GM13977 (cell line): ENCODE data around the gene YEATS2.

Experiments used
- DNase-seq: peaks from one replicate; pipeline ENCODE4 v3.0.0; 2012; ENCODE audit warnings: low spot score
- CTCF ChIP-seq: IDR thresholded peaks from 2 replicates; pipeline ENCODE4 v1.5.1; 2012; ENCODE audit warnings: mild to moderate bottlenecking, control low read depth; ENCODE audit not compliant: insufficient read depth; ENCODE audit errors: extremely low read depth, missing control alignments
- in situ Hi-C: fragments of 300-500 bp; cut with MboI; formaldehyde crosslinking; loops from one replicate; pipeline ENCODE4 v1.12.0; 2022; ENCODE audit warnings: low sequenced_read_pairs, low pct_unique_long_range_greater_than_20kb, mixed read lengths, inconsistent platforms; ENCODE audit not compliant: unreplicated experiment

Gene YEATS2

DNA sequence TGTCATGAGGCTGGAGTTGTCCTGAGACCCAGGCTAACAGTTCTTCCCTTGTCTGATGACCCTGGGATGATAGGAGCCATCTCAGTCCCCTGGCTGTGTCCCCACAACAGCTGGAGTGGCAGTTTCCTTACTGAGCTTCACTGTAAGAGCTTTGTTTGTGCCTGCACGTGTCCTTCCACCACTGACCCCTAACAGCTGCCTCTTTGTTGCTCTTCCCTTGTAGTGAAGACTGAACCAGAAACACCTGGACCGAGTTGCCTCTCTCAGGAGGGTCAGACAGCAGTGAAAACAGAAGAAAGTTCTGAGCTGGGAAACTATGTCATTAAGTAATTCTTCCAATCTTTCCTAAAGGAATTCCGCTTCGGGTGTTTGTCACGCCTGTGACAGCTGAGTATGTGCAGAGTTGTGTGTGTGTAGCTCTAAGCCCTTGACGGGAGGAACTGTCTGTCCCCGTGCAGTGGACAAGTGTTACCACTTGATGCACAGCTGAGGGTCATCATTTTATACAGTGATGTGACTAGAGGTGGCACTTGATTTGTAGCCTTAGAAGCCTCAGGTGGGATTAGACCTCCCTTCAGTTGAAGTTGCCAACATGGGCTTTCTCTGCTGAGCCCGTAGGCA lies 102.8 kb downstream of the YEATS2 start:
- TF ChIP-seq CTCF: no peak
- no peak for DNase-seq

DNA sequence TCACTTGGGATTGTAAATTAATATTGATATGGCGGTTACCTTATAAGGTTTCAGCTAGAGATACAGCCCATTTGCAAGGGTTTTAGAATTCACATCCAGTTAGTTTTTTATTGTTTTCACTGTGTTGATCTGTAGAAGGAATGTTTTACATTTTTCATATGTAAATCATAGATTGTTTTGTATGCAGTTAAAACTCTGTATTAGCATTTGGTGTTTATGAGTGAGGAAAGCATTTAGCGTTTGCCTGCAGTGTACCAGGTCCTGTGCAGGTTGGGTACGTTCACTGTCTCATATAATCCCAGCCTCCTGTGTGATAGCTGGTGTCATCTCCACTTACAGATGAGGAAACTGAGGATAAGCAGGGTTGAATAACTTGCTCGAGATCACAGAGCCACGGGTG lies 104.0 kb downstream of the YEATS2 start:
- in situ Hi-C loops: no loop called here

More for the DNA sequence above, 102.8 kb downstream of the YEATS2 start:
- in situ Hi-C loops: no loop called here

GRCh38 chr3:183802989-183803388 lies 105.4 kb downstream of the YEATS2 start:
- DNase-seq: no peak
- in situ Hi-C loops: no loop called here

More for the DNA sequence above, 104.0 kb downstream of the YEATS2 start:
- DNase-seq: no peak
- no peak for TF ChIP-seq CTCF

DNA sequence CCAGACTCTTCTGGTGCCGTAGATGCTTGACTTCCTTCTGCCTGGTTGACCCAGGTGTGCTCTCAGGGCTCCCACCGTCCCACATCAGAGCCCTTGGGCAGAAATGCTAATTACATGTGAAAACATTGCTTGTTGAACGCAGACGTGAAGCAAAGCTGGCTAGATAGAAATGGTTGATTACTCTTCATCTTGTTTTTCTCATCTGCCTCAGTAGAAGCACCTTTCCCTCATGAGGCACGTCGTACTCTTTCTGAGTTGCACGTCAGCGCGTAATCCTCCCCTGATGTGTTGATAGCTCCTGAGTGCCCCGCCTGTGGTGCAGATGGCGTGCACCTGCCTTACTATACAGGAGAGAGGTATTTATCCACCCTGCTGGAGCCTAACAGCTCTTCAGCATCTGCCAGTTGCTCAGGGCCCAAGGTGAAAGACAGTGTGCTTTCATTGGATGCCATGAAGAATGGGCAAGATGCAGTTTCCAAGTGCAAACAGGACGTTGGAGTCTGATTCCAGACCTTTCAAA lies 109.7 kb downstream of the YEATS2 start:
- in situ Hi-C loops: no loop called here
- no peak for TF ChIP-seq CTCF
- no peak for DNase-seq

More at GRCh38 chr3:183802989-183803388, 105.4 kb downstream of the YEATS2 start:
- TF ChIP-seq CTCF: no peak

DNA sequence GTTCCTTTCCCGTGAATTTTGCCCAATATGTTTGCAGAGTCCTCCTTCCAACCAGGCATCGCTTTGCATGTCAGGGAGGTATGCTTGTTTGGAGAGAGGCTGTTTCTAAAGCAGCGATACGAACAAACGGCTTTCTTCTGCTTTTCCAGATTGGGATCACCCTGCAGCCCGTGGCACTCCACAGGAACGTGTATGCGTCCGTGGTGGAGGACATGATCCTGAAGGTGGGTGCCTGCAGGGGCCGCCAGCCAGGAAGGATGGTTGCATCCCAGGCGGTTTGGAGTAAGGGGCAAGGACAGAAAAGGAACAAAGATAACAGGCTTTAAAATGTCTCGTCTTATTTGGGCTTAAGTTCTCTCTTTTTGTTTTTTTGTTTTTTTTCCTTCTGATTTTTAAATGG lies 110.3 kb downstream of the YEATS2 start:
- in situ Hi-C loops: no loop called here
- no peak for TF ChIP-seq CTCF

DNA sequence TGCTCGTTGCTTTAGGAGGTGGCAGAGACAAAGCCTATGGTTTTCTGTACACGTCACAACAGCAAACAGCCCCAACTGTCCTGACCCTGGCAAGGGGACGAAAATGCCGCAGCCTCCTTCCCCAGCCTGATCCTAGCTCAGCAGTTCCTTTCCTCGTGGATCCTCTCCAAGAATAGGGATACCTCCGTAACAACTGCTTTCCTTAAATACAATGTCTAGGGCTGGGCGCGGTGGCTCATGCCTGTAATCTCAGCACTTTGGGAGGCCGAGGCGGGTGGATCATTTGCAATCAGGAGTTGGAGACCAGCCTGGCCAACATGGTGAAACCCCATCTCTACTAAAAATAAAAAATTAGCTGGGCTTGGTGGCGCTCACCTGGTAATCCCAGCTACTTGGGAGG lies 110.8 kb downstream of the YEATS2 start:
- in situ Hi-C loops: no loop called here

More for the DNA sequence above, 110.3 kb downstream of the YEATS2 start:
- DNase-seq: no peak

More for the DNA sequence above, 110.8 kb downstream of the YEATS2 start:
- TF ChIP-seq CTCF: no peak
- DNase-seq: no peak
